ENCODE measurements around the gene CHD2.

CHD2 gene

DNA sequence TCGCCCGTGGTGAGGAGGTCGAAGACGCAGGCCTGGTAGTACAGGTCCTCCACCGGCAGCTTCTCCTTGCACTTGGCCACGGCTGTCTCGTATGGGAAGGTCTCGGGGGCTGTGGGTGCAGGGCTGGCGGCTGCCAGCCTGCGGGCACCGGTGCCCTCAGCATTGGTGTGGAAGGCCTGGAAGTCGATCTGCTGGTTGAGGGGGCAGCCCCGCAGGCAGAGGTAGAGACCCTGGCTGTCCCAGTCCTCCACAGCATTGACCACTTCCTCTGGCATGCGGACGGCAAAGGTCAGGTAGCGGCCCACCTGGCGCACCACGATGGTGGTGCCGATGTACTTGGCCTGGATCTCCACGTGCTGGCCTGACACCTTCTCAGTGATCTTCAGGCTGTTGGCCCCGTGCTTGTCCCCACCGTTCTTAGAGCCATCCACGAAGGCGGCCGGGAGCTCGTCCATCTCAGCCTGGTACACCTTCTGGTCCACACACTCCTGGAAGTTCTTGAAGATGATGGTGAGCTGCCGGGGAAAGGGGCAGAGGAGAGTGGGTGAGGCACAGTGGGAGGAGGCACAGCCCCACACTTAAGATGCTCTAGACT is 145.2 kb downstream of the CHD2 start:
- in situ Hi-C loops (cut with MboI; ENCODE audit: low sequenced_read_pairs), result no loop called here

DNA sequence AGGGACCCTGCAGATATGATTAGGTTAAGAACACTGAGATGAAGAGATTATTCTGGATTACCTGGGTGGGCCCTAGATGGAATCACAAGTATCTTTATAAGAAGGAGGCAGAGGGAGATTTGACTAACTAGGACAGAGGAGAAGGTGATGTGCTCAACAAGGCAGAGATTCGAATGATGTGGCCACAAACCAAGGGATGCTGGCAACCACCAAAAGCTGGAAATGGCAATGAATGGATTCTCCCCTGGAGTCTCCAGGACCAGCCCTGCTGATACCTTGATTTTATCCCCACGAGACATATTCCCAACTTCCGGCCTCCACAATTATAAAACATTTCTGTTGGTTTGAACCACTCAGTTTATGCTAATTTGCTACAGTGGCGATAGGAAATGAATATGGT is 146.0 kb downstream of the CHD2 start:
- in situ Hi-C loops (cut with MboI; ENCODE audit: low sequenced_read_pairs), result no loop called here

DNA sequence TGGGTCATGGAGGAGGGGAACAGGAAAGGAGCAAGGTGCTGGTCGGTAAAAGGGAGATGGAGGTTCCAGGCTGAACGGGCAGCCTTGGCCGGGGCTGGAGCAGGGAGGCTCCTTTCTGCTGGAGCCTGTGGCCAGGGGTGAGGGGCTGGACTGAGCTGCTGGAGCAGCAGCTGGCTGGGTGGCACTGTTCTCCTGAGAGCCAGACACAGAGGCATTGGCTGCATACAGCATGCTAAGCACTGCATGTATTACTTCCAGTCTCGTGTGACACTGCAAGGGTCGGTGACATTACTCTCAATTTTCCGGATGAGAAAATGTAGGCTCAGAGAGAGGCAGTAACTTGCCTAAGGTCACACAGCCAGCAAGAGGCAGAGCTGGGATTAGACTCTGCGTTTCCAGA is 146.6 kb downstream of the CHD2 start:
- in situ Hi-C loops (cut with MboI; ENCODE audit: low sequenced_read_pairs), result no loop called here

DNA sequence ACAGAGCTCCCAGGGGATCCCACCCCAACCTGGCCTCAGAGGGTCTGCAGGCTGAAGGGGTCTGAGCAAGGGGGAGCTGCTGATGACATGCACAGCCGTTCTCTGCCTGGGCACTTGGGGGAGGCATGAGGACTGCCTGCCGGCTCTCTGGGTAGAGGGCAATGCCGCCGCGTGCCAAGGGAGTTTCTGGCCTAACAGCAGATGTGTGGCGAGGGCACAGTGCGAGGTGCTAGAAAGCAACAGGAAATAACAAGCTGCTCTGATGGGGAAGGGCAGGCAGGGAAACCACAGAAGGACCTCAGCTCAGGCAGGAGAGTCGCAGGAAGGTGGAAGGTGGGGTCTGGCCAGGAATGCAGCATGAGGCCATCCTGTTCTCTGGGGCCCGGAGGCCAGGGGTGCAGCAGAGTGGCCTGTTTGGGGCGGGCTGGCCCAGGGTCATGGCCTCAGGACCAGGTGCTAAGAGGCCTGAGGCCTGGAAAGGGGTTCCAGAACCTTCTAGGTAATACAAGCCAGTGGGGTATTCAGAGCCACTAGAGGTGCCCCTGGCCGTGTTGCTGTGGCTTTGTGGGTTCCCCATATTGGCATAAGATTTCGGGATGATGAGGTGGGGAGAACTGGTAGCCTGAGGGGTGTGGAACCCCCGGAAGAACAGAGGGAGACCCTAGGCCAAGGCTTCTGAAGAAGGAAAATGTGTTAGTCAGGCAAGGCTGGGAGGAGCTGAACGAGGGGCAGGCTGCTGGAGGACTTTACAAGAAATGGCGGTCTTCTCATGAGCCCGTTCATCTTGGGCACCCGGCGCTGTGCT is 147.7 kb downstream of the CHD2 start:
- in situ Hi-C loops (cut with MboI; ENCODE audit: low sequenced_read_pairs), result no loop called here

DNA sequence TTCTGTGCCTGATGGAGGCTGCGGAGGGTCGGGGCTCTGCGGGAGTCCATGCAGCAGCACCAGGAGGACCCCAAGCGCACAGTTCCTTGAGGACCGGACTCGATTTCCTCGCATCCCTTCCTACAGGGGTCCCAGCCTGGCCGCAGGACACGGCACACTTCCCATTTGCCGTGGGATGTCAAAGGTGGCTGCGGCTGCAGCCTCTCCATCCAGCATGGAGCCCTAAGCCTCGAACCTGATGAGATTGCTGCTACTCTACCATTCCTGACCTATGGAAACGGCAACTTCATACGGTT is 148.2 kb downstream of the CHD2 start:
- in situ Hi-C loops (cut with MboI; ENCODE audit: low sequenced_read_pairs), result no loop called here

DNA sequence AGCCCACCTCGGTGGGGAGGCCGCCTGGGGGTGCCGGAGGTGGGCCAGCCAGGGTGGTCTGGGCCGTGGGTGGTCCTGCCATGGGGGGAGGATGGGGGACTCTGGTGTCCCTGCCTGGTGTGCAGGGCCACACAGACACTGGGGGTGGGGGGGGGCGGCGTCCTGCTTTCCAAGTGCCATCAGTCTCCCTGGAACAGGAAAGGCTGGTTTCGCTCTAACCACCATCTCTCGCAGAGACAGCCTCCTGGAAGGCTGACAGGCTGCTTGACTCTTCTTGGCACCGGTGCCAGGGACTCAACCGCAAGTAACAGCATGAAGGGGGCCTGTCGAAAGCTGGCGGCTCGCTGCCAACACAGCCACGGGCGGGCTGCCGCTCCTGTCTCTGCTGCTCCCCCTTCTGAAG is 148.6 kb downstream of the CHD2 start:
- in situ Hi-C loops (cut with MboI; ENCODE audit: low sequenced_read_pairs), result no loop called here

DNA sequence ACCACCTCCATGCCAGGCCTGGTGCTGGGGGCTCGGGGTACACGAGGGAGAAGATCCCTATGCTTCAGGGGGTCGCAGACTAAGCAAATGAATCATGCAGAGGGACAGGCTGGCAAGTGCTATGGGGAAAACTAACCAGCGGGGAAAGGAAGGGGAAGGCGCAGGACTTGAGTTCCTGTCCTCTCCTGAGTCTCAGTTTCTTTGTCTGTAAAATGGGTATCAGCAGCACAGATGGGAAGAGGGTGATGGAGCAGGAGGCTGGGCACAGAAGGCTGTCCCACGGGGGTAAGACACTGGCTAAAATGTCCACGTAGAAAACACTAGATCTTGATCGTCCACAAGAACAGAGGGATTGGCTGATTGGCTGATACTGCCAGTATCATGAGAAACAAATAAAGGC is 149.1 kb downstream of the CHD2 start:
- in situ Hi-C loops (cut with MboI; ENCODE audit: low sequenced_read_pairs), result no loop called here

DNA sequence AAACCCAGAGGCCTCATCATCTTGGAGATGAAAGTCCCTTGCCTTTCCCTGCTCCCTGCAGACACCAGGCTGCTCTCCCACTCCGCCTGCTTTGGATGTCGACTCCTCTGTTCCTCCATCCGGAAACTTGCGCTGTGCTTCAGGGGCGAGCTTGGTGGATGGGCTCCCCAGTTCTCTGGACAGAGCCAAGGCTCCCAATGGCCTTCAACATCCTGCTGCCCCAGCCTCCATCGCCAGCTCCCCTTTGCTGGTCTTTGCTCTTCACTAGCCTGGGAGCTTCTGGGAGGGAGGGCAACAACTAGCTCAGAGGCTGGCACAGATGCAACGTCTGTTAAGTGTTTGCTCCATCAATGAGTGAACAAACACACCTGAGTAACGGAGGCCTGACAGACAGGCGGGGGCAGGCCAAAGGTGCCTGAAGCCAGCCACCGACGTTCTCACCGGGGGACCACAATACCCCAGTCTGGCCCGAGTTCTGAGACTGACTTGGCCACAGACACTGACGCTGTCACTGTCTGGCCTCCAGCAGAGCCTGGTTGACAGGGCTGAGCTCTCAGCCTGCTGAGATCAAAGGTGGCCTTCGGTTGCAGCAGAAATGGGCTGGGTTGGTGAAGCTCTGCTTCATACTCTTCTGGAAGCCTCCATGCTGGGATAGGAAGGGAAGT is 149.9 kb downstream of the CHD2 start:
- in situ Hi-C loops (cut with MboI; ENCODE audit: low sequenced_read_pairs), result loop anchor here (25.0 kb wide), 1 partner anchor 937 kb away; no protein-coding TSS in a partner anchor

DNA sequence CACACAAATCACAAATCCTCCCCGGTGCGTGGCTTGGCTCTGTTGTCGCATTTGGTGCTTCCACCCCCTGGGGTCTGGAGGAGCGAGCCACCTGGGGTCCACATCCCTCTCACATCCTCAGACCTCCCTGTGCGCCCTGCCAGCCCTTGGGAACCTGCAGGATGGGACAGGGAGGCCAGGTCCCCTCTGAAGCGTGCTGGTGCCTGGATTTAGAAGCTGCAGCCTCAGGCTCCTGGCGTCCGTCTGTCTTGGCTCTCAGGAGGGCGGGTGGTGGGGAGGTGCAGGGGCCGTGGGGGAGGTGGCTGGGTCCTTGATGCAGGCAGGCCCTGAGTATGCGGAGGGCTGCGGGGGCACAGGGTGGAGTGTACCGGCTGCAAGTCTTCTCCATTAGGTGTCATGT is 150.5 kb downstream of the CHD2 start:
- in situ Hi-C loops (cut with MboI; ENCODE audit: low sequenced_read_pairs), result loop anchor here (25.0 kb wide), 1 partner anchor 937 kb away; no protein-coding TSS in a partner anchor

DNA sequence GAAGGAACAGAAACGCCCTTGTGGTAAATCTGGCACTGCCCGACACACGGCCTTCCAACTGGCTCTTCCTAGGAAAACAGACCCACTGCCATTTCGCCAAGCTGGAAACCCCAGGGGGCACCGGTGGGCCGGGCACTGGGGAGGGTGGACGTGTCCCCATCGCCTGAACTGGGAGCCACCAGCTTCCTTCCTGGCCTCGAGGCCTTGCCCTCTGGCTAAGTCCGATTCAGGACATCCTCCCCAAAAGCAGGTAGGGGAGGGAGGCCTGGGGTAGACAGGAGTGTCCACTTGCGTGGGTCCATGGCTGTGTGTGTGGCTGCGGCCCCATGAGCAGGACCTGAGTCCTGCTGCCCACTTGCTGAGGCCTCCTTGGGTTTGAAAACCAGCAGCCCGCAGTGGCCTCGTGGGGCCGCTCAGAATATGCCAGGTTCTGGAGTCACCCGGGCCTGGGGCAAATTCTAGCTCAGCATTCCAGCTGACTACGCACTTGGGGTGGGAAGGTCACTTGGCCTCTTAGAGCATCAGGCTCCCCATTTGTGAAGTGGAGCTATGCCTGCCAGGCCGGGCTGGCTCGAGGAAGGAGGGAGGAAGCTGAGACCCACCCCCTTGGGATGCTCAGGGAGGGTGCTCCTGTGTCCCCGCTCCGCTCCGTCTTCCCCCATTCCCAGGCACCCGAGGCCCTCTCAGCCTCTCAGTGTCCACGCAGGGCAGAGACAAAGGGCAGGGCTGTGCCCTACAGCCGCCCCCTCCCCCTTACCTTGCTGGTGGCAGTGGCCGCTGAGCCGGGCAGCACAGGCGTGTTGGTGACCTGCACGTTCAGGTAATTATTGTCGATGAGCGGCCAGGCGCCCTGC is 151.3 kb downstream of the CHD2 start:
- in situ Hi-C loops (cut with MboI; ENCODE audit: low sequenced_read_pairs), result loop anchor here (25.0 kb wide), 1 partner anchor 936 kb away; no protein-coding TSS in a partner anchor

DNA sequence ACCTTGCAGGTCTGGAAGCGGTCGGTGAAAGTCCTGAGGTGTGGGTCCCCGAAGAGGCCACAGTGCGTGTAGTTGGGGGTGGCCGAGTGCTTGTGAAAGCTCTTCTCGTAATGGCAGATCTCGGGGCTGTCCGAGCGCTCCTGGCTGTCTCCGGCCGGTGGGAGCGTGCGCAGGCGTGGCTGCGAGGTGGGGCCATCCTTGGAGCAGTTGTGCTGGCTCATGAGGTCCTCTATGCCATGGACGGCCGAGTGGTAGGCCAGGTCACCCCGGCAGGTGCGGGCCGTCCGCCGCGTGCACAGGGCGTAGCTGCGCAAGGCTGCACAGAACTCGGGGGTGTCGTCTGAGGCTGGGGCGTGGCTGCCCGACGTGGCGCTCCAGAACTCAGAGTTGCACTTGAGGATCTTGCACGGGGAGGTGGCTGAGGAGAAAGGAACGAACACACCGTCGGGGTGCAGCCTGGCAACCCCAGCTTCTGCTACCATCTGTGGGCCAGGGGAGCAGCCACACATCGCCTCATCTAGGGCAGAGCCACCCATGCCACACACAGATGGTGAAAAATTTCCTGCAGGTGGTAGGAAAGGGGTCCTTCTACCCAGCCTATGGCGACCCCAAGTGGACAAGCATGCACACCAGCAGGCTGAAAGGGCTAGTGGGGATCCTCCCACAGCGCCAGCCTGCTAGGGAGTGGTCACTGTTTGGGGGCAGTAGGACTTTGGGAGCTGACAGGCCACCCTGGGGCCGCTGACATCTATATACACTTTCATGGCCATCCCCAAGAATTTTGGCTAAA is 152.2 kb downstream of the CHD2 start:
- in situ Hi-C loops (cut with MboI; ENCODE audit: low sequenced_read_pairs), result loop anchor here (25.0 kb wide), 1 partner anchor 935 kb away; no protein-coding TSS in a partner anchor

DNA sequence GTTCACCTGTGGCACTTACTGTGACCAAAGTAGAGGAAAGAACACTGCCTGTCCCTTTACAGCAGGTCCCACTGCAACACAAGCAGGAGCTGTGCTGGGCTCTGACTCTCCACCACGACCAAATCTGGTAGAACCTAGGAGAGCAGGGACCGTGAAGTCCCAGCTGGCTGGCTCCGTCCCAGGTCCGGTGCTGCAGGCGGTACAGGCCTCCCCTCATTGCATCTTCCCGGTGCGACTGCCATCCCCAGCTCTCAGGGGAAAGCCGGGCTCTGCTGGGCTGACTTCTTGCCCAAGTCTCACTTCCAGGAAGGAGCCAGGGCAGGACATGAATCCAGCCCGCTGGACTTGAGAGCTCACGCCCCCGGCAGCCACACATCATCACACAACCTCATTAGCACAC is 155.1 kb downstream of the CHD2 start:
- in situ Hi-C loops (cut with MboI; ENCODE audit: low sequenced_read_pairs), result loop anchor here (25.0 kb wide), 1 partner anchor 932 kb away; no protein-coding TSS in a partner anchor

DNA sequence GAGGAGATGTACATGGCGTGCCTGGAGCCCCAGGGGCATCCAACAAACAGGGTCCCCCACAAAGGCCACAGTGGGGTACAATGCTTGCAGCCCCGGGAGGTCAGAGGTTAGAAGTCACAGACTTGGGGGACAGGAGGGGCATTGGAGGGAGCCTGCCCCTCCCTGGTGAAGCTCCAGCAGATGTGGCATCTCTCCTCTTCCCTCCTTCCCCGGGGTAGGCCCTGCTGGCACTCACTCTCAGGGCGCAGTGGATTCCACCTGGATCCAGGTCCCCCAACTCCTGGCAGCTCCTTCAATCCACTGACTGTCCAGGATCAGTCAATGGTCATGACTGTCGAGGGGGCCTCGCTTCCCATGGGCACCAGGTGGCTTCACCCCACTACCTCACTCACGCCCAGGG is 156.7 kb downstream of the CHD2 start:
- in situ Hi-C loops (cut with MboI; ENCODE audit: low sequenced_read_pairs), result loop anchor here (25.0 kb wide), 1 partner anchor 930 kb away; no protein-coding TSS in a partner anchor

DNA sequence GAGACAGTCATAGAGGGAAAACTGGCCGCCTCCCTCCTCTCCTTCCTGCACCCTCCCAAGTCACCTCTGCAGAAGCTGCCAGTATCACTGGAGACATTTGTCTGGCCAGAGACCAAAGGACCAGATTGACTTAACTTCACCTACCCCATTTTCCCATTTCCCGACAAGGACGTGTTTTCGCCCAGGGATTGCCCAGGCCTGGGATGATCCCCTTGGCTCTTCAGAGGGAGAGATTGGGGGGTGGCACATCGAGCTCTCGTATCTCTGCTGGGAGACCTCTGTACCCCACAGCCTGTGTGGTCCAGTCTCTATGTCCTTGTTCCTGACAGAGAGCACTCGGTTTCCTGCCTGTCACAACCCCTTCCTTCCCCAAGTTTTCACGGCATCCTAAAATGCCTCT is 157.5 kb downstream of the CHD2 start:
- in situ Hi-C loops (cut with MboI; ENCODE audit: low sequenced_read_pairs), result loop anchor here (25.0 kb wide), 1 partner anchor 930 kb away; no protein-coding TSS in a partner anchor

DNA sequence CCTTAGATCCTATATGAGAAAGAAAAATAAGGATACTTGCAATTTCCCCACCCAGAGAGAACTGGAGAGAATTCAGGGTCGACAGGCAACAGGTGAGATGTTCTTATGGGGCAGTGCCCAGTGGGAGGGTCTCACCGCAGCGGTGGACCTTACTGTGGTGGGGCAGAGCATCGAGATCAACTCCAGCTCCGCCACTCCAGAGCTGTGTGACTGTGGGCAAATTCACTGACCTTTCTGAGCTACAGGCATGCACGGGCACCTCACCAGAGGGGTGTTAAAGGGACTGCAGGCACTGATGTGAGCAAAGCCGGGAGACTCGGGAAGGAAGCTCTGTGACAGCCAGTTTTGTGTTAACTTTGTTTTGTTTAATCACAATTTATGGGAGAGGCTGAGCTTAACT is 158.0 kb downstream of the CHD2 start:
- in situ Hi-C loops (cut with MboI; ENCODE audit: low sequenced_read_pairs), result loop anchor here (25.0 kb wide), 1 partner anchor 929 kb away; no protein-coding TSS in a partner anchor

DNA sequence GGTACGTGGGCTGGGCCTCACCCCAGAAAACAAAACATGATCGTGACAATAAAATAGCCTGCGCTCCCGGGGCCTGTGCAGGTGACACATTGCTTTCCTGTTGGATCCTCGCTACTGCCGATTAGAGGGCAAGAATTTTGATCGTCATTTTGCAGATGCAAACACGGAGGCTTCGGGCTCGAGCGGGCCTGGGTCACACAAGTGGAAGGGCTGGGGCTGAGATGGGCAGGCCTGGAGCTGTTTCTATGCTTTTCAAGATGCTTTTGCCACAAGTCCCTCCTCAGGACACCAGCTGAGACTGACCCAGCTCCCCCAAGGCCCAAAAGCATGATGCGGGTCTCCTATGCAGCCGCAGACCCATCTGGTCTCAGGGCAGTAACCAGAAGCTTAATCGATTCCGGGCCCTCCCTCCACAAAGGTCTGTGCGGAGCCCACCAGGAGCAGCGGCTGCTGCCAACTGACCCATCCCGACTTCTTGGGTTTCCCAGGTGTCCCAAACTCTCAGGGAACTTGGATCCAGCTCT is 158.8 kb downstream of the CHD2 start:
- in situ Hi-C loops (cut with MboI; ENCODE audit: low sequenced_read_pairs), result loop anchor here (25.0 kb wide), 1 partner anchor 928 kb away; no protein-coding TSS in a partner anchor

DNA sequence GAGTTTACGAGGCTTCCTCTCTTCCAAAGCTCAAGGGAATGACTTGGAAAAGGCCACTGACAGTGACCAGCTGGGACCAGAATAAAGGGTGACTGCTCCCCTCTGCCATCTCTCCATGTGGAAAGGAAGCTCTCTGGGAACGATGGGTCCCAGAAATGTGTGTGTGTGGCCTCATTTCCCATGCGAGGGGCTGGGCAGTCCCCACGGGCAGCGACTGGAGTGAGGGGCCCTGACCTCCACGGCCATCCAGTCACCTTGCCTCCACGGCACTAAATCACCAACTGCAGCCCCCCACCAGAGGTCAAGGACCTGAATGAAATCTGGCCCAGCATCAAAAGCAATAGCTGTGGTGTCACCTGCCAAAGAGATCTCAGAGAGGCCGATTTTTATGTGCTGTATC is 159.3 kb downstream of the CHD2 start:
- in situ Hi-C loops (cut with MboI; ENCODE audit: low sequenced_read_pairs), result loop anchor here (25.0 kb wide), 1 partner anchor 928 kb away; no protein-coding TSS in a partner anchor

DNA sequence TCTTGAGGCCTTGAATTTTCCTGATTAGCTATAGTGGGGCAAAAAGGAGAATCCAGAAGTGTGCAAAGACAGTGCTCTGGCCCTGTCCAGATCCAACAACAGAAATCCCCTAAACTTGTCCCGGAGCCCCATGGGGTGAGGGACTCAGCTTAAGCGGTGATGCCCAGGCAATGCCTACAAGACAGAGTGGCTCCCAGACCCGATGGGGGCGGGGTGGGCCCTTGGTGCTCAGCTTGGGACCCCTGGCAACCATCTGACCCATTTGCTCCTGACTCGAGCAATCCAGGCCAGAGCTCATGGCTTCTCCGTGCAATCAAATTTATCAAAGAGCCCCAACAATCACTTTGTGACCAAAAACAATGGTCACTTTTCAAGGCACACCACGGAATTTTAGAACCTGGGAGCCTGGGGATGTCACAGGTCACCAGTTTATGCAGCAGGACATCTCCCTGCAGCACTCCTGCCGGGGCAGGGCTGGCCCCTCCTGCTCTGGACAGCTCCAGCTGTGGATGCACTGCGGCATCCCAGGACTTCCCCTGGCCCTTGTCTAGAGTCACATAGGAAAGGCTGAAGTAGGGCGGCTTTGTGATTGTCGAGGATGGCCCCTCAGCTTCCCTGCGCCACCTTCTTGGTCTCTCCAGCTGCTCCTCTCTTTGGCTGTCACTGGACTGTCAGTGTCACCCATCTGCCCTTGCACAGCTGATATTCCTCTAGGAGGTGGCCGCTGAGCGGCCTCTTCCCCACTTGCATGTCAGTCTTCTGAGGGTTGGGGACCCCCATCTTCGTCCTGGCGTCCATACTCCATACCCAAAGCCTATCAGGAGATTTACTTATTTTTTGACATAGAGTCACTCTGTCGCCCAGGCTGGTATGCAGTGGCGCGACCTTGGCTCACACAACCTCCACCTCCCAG is 160.5 kb downstream of the CHD2 start:
- in situ Hi-C loops (cut with MboI; ENCODE audit: low sequenced_read_pairs), result loop anchor here (25.0 kb wide), 1 partner anchor 927 kb away; no protein-coding TSS in a partner anchor
